Measurements from ENCODE around the gene ASB1. TPM values are rescaled to one million over a fixed set of nuclear protein-coding genes. Genes with fewer than 3 reads are reported as not detected.

Gene ASB1
- total and polyA plus RNA-seq, 2 of the 13 experiments (the other 11 are each of a cell fraction or from before 2014, with no cell fraction given) = 48.6 to 49.2 TPM

- TF ChIP-seq E2F1 (CRISPR knock-in tag; IDR thresholded peaks at IDR 0.05) (no peak), ZNF256 (CRISPR knock-in tag; conservative IDR thresholded peaks at IDR 0.05) (no peak), ZFX (CRISPR knock-in tag; IDR thresholded peaks at IDR 0.05; ENCODE audit: low read depth) (no peak; the same call in 1 of the 2 replicates), BCL3 (CRISPR knock-in tag; IDR thresholded peaks at IDR 0.05) (no peak), TBP (CRISPR knock-in tag; IDR thresholded peaks at IDR 0.05) (no peak), ZNF441 (CRISPR knock-in tag; IDR thresholded peaks at IDR 0.05; ENCODE audit: borderline replicate concordance) (peak; percentile 70), HDAC6 (IDR thresholded peaks at IDR 0.05; ENCODE audit: low read depth, low read length) (no peak), ZBTB46 (CRISPR knock-in tag; IDR thresholded peaks at IDR 0.05; ENCODE audit: borderline replicate concordance) (0 out of 2 replicates have a peak, but pooled peaks have one; percentile 65), SRSF1 (optimal IDR thresholded peaks at IDR 0.05; ENCODE audit: low read depth, low read length) (no peak), ZNF234 (CRISPR knock-in tag; conservative IDR thresholded peaks at IDR 0.05) (no peak), ZNF552 (CRISPR knock-in tag; IDR thresholded peaks at IDR 0.05; ENCODE audit: borderline replicate concordance) (0 out of 2 replicates have a peak, but pooled peaks have one; percentile 22), SKIL (CRISPR knock-in tag; IDR thresholded peaks at IDR 0.05; ENCODE audit: borderline replicate concordance) (no peak), ASH2L (IDR thresholded peaks at IDR 0.05; ENCODE audit: insufficient read length, low read depth, low read length) (peak; percentile 55), ZNF615 (CRISPR knock-in tag; IDR thresholded peaks at IDR 0.05; ENCODE audit: borderline replicate concordance) (no peak), ZNF274 (CRISPR knock-in tag; IDR thresholded peaks at IDR 0.05) (peak; percentile 37; the same call in 1 of the 2 replicates), TFDP2 (CRISPR knock-in tag; IDR thresholded peaks at IDR 0.05) (peak; percentile 75), ZSCAN31 (CRISPR knock-in tag; IDR thresholded peaks at IDR 0.05; ENCODE audit: low read depth) (peak; percentile 53; the same call in 1 of the 2 replicates)
- TF ChIP-seq, protein P1, sequence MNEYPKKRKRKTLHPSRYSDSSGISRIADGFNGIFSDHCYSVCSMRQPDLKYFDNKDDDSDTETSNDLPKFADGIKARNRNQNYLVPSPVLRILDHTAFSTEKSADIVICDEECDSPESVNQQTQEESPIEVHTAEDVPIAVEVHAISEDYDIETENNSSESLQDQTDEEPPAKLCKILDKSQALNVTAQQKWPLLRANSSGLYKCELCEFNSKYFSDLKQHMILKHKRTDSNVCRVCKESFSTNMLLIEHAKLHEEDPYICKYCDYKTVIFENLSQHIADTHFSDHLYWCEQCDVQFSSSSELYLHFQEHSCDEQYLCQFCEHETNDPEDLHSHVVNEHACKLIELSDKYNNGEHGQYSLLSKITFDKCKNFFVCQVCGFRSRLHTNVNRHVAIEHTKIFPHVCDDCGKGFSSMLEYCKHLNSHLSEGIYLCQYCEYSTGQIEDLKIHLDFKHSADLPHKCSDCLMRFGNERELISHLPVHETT (CRISPR knock-in tag; conservative IDR thresholded peaks at IDR 0.05) = no peak
Observed at GRCh38 chr2:238456970-238457926, 30.5 kb downstream of the ASB1 start (continued).

Data from HepG2 (cell line).